ENCODE data around the gene GPR171.

DNA sequence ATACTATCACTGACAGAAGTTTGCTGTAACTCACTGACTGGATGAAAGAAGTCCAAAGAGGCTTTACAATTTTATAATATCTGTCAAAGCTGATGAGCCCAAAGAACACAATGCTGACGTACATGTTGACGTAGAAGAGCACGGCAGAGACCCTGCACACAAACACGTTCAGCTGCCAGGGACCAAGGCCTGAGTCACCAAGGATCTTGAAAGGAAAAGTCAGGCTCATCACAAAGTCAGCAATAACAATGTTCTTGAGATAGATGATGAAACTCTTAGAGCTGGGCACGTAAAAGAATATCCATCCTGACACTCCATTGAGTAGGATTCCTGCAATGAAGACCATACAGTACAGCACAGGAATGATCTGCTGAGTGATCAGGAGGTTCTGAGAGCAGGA, 10.9 kb upstream of the GPR171 start:
- TF ChIP-seq, protein P1, sequence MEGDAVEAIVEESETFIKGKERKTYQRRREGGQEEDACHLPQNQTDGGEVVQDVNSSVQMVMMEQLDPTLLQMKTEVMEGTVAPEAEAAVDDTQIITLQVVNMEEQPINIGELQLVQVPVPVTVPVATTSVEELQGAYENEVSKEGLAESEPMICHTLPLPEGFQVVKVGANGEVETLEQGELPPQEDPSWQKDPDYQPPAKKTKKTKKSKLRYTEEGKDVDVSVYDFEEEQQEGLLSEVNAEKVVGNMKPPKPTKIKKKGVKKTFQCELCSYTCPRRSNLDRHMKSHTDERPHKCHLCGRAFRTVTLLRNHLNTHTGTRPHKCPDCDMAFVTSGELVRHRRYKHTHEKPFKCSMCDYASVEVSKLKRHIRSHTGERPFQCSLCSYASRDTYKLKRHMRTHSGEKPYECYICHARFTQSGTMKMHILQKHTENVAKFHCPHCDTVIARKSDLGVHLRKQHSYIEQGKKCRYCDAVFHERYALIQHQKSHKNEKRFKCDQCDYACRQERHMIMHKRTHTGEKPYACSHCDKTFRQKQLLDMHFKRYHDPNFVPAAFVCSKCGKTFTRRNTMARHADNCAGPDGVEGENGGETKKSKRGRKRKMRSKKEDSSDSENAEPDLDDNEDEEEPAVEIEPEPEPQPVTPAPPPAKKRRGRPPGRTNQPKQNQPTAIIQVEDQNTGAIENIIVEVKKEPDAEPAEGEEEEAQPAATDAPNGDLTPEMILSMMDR (IDR thresholded peaks at IDR 0.05): no peak
- no peak for TF ChIP-seq POLR2A (IDR thresholded peaks at IDR 0.05)

Data from esophagus squamous epithelium (tissue), 4 donors.